Mammary epithelial cell (primary cell): ENCODE results near the gene CPED1.

Source experiments
- EZH2 ChIP-seq: IDR thresholded peaks from 2 replicates; pipeline ENCODE4 v1.6.1; 2012; ENCODE audit warnings: low read length, inconsistent platforms, borderline replicate concordance
- TF ChIP-seq, protein P1 (sequence below), 2 donors: IDR thresholded peaks in 1 of 2; conservative IDR thresholded peaks in 1 of 2; 2 replicates each; pipeline ENCODE4 v1.5.1; 2011 to 2012; ENCODE audit warnings: inconsistent platforms in 2 of 2, low read length in 2 of 2, mild to moderate bottlenecking in 2 of 2, control low read depth in 1 of 2, low read depth in 1 of 2; ENCODE audit not compliant: insufficient read depth in 1 of 2; ENCODE audit errors: extremely low read depth in 1 of 2

GRCh38 chr7:121034929-121035328 is 46.4 kb downstream of the CPED1 start:
- TF ChIP-seq, protein P1, sequence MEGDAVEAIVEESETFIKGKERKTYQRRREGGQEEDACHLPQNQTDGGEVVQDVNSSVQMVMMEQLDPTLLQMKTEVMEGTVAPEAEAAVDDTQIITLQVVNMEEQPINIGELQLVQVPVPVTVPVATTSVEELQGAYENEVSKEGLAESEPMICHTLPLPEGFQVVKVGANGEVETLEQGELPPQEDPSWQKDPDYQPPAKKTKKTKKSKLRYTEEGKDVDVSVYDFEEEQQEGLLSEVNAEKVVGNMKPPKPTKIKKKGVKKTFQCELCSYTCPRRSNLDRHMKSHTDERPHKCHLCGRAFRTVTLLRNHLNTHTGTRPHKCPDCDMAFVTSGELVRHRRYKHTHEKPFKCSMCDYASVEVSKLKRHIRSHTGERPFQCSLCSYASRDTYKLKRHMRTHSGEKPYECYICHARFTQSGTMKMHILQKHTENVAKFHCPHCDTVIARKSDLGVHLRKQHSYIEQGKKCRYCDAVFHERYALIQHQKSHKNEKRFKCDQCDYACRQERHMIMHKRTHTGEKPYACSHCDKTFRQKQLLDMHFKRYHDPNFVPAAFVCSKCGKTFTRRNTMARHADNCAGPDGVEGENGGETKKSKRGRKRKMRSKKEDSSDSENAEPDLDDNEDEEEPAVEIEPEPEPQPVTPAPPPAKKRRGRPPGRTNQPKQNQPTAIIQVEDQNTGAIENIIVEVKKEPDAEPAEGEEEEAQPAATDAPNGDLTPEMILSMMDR (conservative IDR thresholded peaks at IDR 0.05 in 1 of 2, IDR thresholded peaks at IDR 0.05 in 1 of 2; ENCODE audit: extremely low read depth in 1 of 2, insufficient read depth in 1 of 2, low read depth in 1 of 2, low read length in 2 of 2), result no peak
- no peak for TF ChIP-seq EZH2
